Lower lobe of right lung (tissue), 2 donors: ENCODE measurements around the gene HOXB3. TPM values are rescaled to one million over a fixed set of nuclear protein-coding genes. Genes with fewer than 3 reads are reported as not detected.

Experiments used
- ATAC-seq, 2 donors: fragments of 200-7000 bp; cut with Tn5 transposase; one replicate each; pipeline ENCODE4 v1.9.1; 2020 to 2022; ENCODE audit warnings: mild to moderate bottlenecking in 2 of 2, moderate library complexity in 2 of 2
- DNase-seq: peaks from one replicate; pipeline ENCODE4 v3.0.0-alpha.2; 2020
- H3K27ac ChIP-seq: fragments of 200-600 bp; one replicate; pipeline ENCODE4 v1.8.0; 2022
- H3K27me3 ChIP-seq: fragments of 200-600 bp; one replicate; pipeline ENCODE4 v1.8.0; 2022; ENCODE audit warnings: low read depth
- H3K36me3 ChIP-seq: fragments of 200-600 bp; one replicate; pipeline ENCODE4 v1.8.0; 2022; ENCODE audit warnings: mild to moderate bottlenecking
- H3K4me1 ChIP-seq: fragments of 200-600 bp; one replicate; pipeline ENCODE4 v1.8.0; 2022
- H3K4me3 ChIP-seq: fragments of 200-600 bp; one replicate; pipeline ENCODE4 v1.8.0; 2022; ENCODE audit warnings: mild to moderate bottlenecking
- H3K9me3 ChIP-seq: fragments of 200-600 bp; one replicate; pipeline ENCODE4 v1.8.0; 2022
- CTCF ChIP-seq: fragments of 200-600 bp; IDR thresholded peaks from one replicate; pipeline ENCODE4 v1.8.0; 2022; ENCODE audit warnings: antibody characterized with exemption, mild to moderate bottlenecking
- intact Hi-C: fragments of 100-400 bp; cut with DNase I; formaldehyde crosslinking; loops from one replicate; pipeline ENCODE4 v1.11.0; 2022
- total RNA-seq: library from RNA; stranded (reverse); fragmentation: NEBNext Ultra II Directional; extraction: Animal tissue kit (Norgen Biotek cat#: 25700); gene quantifications from one replicate; pipeline ENCODE4 v1.2.1, GENCODE V29; 2021
- donor health status: DM: no; HTN: yes; CAD: no; lungs with severe emphysema.

HOXB3 gene
- total RNA-seq, 1 donor from 2014 or later: 11.3 TPM

- peaks cover 79% of the 10 kb centered on the region for H3K27me3 ChIP-seq
- intact Hi-C loops: no loop called here
- no peaks in the 10 kb centered on the region for H3K36me3 ChIP-seq
- DNase-seq (no peak), ATAC-seq (no peak)
- H3K4me1 ChIP-seq: peaks cover 38% of the 10 kb centered on the region
- no peak for TF ChIP-seq CTCF
- H3K9me3 ChIP-seq: no peaks in the 10 kb centered on the region
- peak overlapping the region; percentile 81 for H3K27ac ChIP-seq
- H3K4me3 ChIP-seq: peak overlapping the region; percentile 63
Measured at GRCh38 chr17:48587276-48588073, 2.6 kb downstream of the HOXB3 start.

DNA sequence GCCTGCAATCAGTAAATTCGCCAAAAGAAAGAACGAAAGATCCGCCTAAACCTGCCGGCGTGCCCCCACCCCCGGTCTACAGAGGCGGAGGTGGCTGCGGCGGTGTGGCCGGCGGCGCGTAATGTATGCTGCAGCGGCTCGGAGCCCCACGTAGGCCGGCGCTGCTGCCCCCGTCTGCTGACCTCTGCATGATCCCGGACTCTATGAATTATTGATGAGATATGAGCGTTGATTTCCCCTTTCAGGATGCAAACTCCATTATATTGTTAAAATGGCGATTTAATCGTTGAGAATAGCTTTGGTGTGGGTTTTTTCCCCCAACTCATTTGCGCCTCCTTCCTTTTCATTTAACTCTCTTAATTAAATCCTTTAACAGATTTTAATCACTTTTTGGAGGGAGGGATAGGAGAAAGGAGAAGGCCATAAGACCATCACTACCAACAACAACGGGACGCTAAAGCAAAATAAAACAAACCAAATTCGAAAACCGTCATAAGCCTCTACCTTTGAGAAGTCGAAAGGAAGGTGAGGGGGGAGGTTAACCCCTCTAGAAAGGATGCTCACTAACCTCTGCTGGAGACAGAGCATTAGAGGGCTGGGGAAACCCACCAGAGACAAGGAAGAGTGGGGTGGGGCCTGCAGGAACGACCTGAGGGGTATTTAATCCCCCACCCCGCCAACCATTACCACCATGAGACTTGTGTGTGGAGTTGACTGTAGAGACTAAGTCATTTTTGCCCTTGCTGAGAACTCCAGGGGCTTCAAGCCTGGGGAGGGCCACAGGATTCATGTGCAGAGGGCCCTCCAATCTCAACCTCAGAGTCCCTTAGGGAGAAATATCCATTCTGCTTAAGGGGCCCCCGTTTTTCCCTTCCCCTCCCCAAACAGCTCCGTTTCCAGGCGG is 3.4 kb downstream of the HOXB3 start:
- intact Hi-C loops: no loop called here
- H3K36me3 ChIP-seq: no peaks in the 10 kb centered on the region
- no peak for ATAC-seq
- H3K4me1 ChIP-seq: peaks cover 40% of the 10 kb centered on the region
- peak overlapping the region; percentile 63 for H3K4me3 ChIP-seq
- DNase-seq: no peak
- peak overlapping the region; percentile 81 for H3K27ac ChIP-seq
- H3K9me3 ChIP-seq: no peaks in the 10 kb centered on the region
- TF ChIP-seq CTCF: no peak
- peaks cover 79% of the 10 kb centered on the region for H3K27me3 ChIP-seq

DNA sequence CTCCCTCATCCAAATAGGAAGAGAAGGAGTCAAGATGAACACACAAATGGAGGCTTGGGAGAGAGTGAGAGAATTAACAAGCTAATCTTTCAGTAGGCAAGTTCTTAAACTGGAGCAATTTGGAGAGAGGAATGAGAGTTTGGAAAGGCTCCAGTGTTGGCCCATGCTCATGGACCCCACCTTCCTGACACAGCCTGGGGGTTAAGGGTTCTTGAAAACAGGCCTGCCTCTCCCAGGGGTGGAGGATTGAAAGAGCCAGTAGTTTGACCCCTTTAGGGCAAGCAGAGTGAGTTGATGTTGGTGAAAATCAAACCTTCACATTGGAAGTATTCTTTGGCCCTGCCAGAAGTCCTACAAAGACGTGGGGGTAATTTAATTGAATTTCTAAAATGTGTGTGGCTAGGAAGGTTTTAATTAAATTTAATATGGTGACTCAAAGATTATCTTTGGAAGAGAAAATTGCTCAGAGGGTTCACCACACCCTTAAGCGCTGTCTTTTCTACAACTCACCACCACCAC is 5.8 kb downstream of the HOXB3 start:
- DNase-seq (no peak), ATAC-seq (no peak)
- Histone ChIP-seq H3K4me1 (peaks cover 43% of the 10 kb centered on the region), H3K9me3 (no peaks in the 10 kb centered on the region), H3K27me3 (peaks cover 88% of the 10 kb centered on the region), H3K4me3 (peak overlapping the region; percentile 63), H3K36me3 (no peaks in the 10 kb centered on the region), H3K27ac (no peak overlapping the region)
- intact Hi-C loops: no loop called here
- TF ChIP-seq CTCF: no peak

DNA sequence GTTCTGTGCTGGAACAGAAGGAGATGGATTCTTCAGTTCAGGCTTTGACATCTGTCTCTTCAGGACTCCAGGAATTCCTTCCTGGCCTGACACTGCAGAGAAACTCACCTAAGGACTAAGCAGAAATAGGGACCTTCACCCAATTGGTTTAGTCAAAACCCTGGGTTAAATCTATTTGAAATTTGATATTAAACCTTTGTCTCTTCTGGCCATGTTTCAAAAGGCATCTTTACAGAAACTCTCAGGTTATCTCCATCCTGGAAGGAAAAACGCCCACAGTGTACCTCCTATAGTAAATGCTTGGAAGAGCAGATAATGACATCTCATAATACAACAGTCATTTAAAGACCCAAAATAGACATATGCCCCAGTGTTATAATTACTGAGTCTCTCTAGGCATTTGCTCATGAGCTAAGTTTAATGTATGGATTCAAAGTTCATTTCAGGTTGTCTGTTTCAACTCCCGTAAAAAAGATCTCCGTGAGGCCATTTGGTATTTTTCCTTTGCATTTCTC is 6.3 kb downstream of the HOXB3 start:
- DNase-seq (no peak), ATAC-seq (no peak)
- peaks cover 90% of the 10 kb centered on the region for H3K27me3 ChIP-seq
- no peaks in the 10 kb centered on the region for H3K36me3 ChIP-seq
- intact Hi-C loops: no loop called here
- no peak for TF ChIP-seq CTCF
- H3K27ac ChIP-seq: no peak overlapping the region
- no peak overlapping the region for H3K4me3 ChIP-seq
- no peaks in the 10 kb centered on the region for H3K9me3 ChIP-seq
- peaks cover 48% of the 10 kb centered on the region for H3K4me1 ChIP-seq

GRCh38 chr17:48582750-48583069 is 7.3 kb downstream of the HOXB3 start:
- no peak for ATAC-seq
- intact Hi-C loops: no loop called here
- Histone ChIP-seq H3K4me3 (peak overlapping the region; percentile 62), H3K36me3 (no peaks in the 10 kb centered on the region), H3K4me1 (peaks cover 49% of the 10 kb centered on the region), H3K9me3 (no peaks in the 10 kb centered on the region), H3K27me3 (peaks cover 88% of the 10 kb centered on the region), H3K27ac (peak overlapping the region; percentile 92)
- no peak for DNase-seq
- no peak for TF ChIP-seq CTCF
